ENCODE measurements around the gene CARS2.
"Not testable (repeated sequence)": the region's sequence is repeated elsewhere in the genome, so short reads cannot be mapped to it uniquely, and the experiment has no call there.

DNA sequence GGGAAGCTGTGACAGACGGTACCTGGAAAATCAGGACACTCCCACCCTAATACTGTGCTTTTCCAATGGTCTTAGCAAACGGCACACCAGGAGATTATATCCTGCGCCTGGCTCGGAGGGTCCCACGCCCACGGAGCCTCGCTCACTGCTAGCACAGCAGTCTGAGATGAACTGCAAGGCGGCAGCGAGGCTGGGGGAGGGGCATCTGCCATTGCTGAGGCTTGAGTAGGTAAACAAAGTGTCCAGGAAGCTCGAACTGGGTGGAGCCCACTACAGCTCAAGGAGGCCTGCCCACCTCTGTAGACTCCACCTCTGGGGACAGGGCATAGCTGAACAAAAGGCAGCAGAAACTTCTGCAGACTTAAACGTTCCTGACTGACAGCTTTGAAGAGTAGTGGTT, 36.1 kb downstream of the CARS2 start:
- TF ChIP-seq, protein P1, sequence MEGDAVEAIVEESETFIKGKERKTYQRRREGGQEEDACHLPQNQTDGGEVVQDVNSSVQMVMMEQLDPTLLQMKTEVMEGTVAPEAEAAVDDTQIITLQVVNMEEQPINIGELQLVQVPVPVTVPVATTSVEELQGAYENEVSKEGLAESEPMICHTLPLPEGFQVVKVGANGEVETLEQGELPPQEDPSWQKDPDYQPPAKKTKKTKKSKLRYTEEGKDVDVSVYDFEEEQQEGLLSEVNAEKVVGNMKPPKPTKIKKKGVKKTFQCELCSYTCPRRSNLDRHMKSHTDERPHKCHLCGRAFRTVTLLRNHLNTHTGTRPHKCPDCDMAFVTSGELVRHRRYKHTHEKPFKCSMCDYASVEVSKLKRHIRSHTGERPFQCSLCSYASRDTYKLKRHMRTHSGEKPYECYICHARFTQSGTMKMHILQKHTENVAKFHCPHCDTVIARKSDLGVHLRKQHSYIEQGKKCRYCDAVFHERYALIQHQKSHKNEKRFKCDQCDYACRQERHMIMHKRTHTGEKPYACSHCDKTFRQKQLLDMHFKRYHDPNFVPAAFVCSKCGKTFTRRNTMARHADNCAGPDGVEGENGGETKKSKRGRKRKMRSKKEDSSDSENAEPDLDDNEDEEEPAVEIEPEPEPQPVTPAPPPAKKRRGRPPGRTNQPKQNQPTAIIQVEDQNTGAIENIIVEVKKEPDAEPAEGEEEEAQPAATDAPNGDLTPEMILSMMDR (IDR thresholded peaks at IDR 0.05; ENCODE audit: borderline replicate concordance, extremely low read depth, low read length, poor library complexity, severe bottlenecking), result not testable (repeated sequence)
- not testable (repeated sequence) for TF ChIP-seq EZH2 (IDR thresholded peaks at IDR 0.05; ENCODE audit: borderline replicate concordance, low read depth, low read length, severe bottlenecking)

Measured in DND-41 (cell line).